Activated CD8-positive, alpha-beta T cell treated with anti-CD3 and anti-CD28 coated beads, Interleukin-2, amount 10 ng/mL, durations not matched to agents 7 days and 5 days (primary cell): Measurements from ENCODE around the gene GATA3. TPM values are rescaled to one million over a fixed set of nuclear protein-coding genes. Genes with fewer than 3 reads are reported as not detected.

Source experiments
- ATAC-seq: fragments of 150-1000 bp; cut with Tn5 transposase; one replicate; pipeline ENCODE4 v1.10.0; 2021; ENCODE audit warnings: moderate library complexity
- CTCF ChIA-PET: fragments of 350-600 bp; sonication (Branson Sonifier 250); formaldehyde crosslinking; loops from one replicate; lab custom pipeline; 2021; ENCODE audit warnings: antibody characterized with exemption; lab: Charles Lee
- POLR2A ChIA-PET: fragments of 350-600 bp; sonication (Branson Sonifier 250); formaldehyde crosslinking; loops from one replicate; lab custom pipeline; 2021; ENCODE audit warnings: antibody characterized with exemption; lab: Charles Lee
- DNase-seq: peaks from one replicate; pipeline ENCODE4 v3.0.0-alpha.2; 2020
- H3K27ac Mint-ChIP-seq: one replicate; pipeline ENCODE4 v1.8.0; 2021; ENCODE audit warnings: mild to moderate bottlenecking, mixed read lengths
- H3K27me3 Mint-ChIP-seq: one replicate; pipeline ENCODE4 v1.8.0; 2021; ENCODE audit warnings: low read depth, mixed read lengths
- H3K36me3 Mint-ChIP-seq: one replicate; pipeline ENCODE4 v1.8.0; 2021; ENCODE audit warnings: low read depth, mixed read lengths
- H3K4me1 Mint-ChIP-seq: one replicate; pipeline ENCODE4 v1.8.0; 2021; ENCODE audit warnings: low read depth, mixed read lengths
- H3K4me3 Mint-ChIP-seq: one replicate; pipeline ENCODE4 v1.8.0; 2021; ENCODE audit warnings: mild to moderate bottlenecking, mixed read lengths
- H3K9me3 Mint-ChIP-seq: one replicate; pipeline ENCODE4 v1.8.0; 2022; ENCODE audit warnings: mixed read lengths; ENCODE audit not compliant: insufficient read depth
- total RNA-seq, 2 experiments: library from RNA; stranded (reverse); gene quantifications; one replicate each; pipeline ENCODE4 v1.2.3, GENCODE V29; 2021

The GATA3 gene
- total RNA-seq, 2 experiments from 2014 or later, result 42.5 to 44.9 TPM

DNA sequence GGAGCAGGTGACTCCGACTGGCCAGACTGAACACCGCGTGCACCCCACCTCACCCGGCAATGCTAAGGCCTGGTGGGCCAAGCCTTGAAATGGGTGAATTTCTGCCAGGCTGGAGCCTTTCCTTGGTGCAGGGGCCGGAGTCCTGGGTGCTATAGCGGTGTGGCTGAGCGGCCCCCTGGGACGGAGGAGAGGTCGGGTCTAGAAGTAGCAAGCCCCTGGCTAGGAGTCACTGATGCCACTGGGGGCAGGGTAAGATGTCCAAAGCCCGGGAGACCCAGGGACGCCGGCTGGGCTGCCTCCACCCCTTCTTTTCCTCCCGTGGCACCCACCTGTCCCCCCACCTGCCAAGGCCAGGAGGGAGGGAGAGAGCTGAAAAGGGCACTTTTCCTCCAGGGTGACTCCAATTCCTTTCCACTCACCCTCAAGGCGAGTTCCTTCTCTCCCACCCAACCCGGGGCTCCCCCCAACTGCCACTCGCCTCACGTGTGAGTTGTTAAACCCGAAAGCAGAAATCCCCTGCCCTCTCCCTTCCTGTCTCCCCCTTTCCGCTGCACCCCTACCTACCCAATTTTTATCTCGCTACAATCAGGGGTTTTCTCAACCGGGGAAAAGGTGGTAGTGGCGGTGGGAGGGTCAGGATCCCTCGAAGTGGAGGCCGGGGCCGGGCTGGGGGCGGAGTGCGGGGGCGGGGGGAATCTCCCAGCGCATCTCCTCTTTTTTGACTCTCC, 6.0 kb upstream of the GATA3 start:
- ChIA-PET POLR2A (interaction anchor here (0.6 to 1.0 kb wide), 2 partner anchors 11 to 12 kb away, joined by 4 to 6 read pairs; no protein-coding TSS in a partner anchor), CTCF (interaction anchor here (1.0 kb wide), 1 partner anchor 174 kb away, joined by 3 read pairs; no protein-coding TSS in a partner anchor)
- Mint-ChIP-seq H3K4me1 (peaks cover 67% of the 10 kb centered on the region), H3K27me3 (peaks cover 80% of the 10 kb centered on the region), H3K27ac (peak overlapping the region; percentile 25), H3K36me3 (peaks cover 6% of the 10 kb centered on the region), H3K9me3 (no peaks in the 10 kb centered on the region), H3K4me3 (peak overlapping the region; percentile 55)
- peak; percentile 55 for DNase-seq
- no peak for ATAC-seq

DNA sequence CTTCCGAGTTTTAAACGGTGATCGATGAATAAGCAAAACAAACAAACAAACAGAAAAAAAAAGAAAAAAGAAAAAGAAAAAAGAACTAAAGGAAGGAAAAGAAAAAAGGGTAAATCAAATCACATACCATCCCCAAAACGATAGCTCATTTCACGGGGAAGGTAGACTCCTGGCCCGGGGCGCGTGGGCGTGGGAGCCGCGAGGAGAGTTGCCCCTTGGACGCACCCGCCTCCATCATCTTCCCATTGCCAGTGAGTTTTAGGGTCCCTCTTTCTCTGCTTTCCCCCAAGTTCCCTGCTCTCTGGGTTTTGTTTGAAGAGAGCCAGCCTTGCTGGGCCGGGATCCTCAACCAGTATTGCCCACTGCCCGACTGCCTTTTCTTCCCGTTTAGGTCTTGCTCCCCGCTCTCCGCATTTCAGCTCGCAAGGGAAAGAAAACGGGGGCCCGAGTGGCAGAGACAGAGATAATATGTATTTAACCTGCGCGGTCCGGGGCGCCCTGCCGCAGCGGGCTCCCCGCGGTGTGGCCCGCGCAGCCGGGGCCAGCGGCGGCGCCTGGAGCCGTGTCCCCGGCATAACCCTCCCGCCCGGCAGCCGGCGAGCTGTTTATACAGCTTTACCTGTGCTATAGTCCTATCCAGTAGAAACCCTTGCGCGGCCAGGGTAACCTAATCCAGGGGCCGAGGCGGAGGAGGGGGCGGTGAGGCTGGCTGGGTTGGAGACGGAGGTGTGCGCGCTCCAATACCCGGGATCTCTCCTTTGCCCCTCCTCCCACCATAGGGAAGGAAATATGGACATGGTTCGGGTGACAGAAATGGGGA, 5.2 kb upstream of the GATA3 start:
- peaks cover 59% of the 10 kb centered on the region for H3K4me1 Mint-ChIP-seq

DNA sequence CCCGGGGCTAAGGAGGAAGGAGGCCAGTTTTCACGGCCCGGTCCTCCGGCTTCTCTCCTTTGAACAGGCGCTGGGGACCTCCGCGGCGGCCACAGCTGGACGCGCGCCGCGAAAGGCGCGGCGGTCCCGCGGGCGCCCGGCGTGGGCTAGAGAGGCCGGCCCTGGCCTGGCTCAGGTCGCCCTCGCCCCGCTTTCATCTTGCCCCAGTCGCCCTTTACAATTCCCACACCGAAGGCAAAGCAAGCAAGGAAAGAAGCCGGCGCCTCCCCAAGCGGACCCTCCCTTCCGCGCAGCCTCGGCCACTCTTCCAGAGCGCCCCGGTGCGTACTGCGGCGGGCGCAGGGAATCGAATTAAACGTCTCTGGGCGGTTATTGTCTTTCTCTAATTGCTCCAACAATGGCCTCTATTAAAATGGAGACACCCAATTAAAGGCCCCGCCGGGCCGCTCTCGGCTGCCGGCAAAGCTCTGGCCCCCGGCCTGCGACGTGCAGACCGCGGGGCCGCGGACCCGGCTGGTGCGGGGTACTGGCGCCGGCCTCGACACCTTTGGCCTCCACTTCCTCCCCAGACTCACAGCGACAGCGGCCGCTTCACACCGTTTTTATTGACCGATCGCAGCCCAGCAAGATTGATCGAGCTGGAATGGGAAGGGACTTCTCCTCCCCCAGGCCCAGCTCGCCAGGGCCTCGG, 4.5 kb upstream of the GATA3 start:
- H3K4me3 Mint-ChIP-seq, result peak overlapping the region; percentile 57

More for the DNA sequence above, 5.2 kb upstream of the GATA3 start:
- ATAC-seq (no peak), DNase-seq (no peak)
- Mint-ChIP-seq H3K4me3 (peak overlapping the region; percentile 55), H3K27ac (no peak overlapping the region), H3K9me3 (no peaks in the 10 kb centered on the region), H3K36me3 (peaks cover 4% of the 10 kb centered on the region), H3K27me3 (peaks cover 71% of the 10 kb centered on the region)
- POLR2A ChIA-PET, result interaction anchor here (0.5 to 1.0 kb wide), 4 partner anchors 10 to 759 kb away, joined by 3 to 6 read pairs (median 4); no protein-coding TSS in a partner anchor
- CTCF ChIA-PET, result interaction anchor here (1.0 kb wide), 1 partner anchor 174 kb away, joined by 3 read pairs; no protein-coding TSS in a partner anchor

GRCh38 chr10:8050556-8051108, 3.9 kb upstream of the GATA3 start:
- DNase-seq (peak; percentile 52), ATAC-seq (no peak)
- Mint-ChIP-seq H3K9me3 (no peaks in the 10 kb centered on the region), H3K4me1 (peaks cover 45% of the 10 kb centered on the region), H3K27ac (no peak overlapping the region), H3K36me3 (peaks cover 9% of the 10 kb centered on the region), H3K27me3 (peaks cover 58% of the 10 kb centered on the region), H3K4me3 (peak overlapping the region; percentile 66)
- POLR2A ChIA-PET, result interaction anchor here (0.7 to 1.7 kb wide), 4 partner anchors 9 to 423 kb away, joined by 3 to 7 read pairs (median 4); no protein-coding TSS in a partner anchor
- CTCF ChIA-PET, result interaction anchor here (1.0 kb wide), 1 partner anchor 9 kb away, joined by 3 read pairs; no protein-coding TSS in a partner anchor

More for the DNA sequence above, 4.5 kb upstream of the GATA3 start:
- POLR2A ChIA-PET, result interaction anchor here (0.6 to 1.1 kb wide), 4 partner anchors 8 to 423 kb away, joined by 3 to 6 read pairs (median 3); no protein-coding TSS in a partner anchor
- H3K36me3 Mint-ChIP-seq, result peaks cover 6% of the 10 kb centered on the region
- no peaks in the 10 kb centered on the region for H3K9me3 Mint-ChIP-seq
- H3K27ac Mint-ChIP-seq, result no peak overlapping the region
- peaks cover 51% of the 10 kb centered on the region for H3K4me1 Mint-ChIP-seq
- H3K27me3 Mint-ChIP-seq, result peaks cover 64% of the 10 kb centered on the region
- ATAC-seq (no peak), DNase-seq (peak; percentile 25)
- CTCF ChIA-PET, result no interaction called here

DNA sequence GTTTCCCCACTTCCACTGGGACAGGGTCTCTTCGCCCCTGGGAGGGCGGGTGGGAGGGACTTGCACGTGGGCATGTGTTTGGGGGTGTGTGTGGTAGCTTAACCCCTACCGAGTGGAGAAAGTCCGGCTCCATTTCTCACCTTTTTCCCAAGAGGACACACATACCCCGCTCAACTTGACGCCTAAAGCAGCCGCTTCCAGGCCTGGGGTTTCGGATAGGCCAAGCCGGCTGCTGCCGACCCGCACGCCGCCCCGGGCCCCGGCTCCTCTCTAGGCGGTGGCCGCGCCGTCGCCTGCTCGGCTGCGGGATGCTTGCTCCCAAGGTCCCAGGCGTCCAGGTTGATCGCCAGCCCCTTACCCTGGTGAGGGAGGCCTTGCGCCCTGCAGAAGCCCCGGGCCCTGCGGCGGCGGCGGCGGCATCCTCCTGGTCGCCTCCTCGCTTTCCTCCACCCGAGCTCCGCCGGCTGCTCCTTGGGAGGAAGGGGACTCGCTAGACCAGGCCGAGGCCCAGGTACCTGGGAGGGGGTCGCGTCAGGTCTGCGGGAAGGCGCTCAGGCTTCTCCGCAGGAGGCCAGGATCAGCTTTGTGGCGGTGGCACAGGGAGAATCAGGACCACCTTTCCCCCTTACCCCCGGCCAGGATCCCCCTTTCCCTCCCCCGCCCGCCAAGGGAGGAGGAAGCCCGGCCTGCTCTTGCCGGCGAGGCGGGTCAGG, 3.2 kb upstream of the GATA3 start:
- Mint-ChIP-seq H3K4me3 (no peak overlapping the region), H3K4me1 (peaks cover 39% of the 10 kb centered on the region), H3K27ac (no peak overlapping the region), H3K36me3 (peaks cover 11% of the 10 kb centered on the region), H3K27me3 (peaks cover 51% of the 10 kb centered on the region), H3K9me3 (no peaks in the 10 kb centered on the region)
- ChIA-PET POLR2A (interaction anchor here (1.5 to 1.7 kb wide), 2 partner anchors 9 to 281 kb away, joined by 4 to 7 read pairs; no protein-coding TSS in a partner anchor), CTCF (interaction anchor here (1.0 kb wide), 1 partner anchor 10 kb away, joined by 3 read pairs; no protein-coding TSS in a partner anchor)
- ATAC-seq (no peak), DNase-seq (no peak)

- H3K36me3 Mint-ChIP-seq, result peaks cover 17% of the 10 kb centered on the region
- no peak for DNase-seq
- ChIA-PET CTCF (interaction anchor here (1.0 to 1.6 kb wide), 4 partner anchors 9 to 421 kb away, joined by 3 to 9 read pairs (median 4); no protein-coding TSS in a partner anchor), POLR2A (interaction anchor here (1.5 to 1.7 kb wide), 2 partner anchors 8 to 280 kb away, joined by 4 to 7 read pairs; no protein-coding TSS in a partner anchor)
- no peaks in the 10 kb centered on the region for H3K9me3 Mint-ChIP-seq
- H3K4me3 Mint-ChIP-seq, result peak overlapping the region; percentile 97
- peaks cover 35% of the 10 kb centered on the region for H3K4me1 Mint-ChIP-seq
- peaks cover 45% of the 10 kb centered on the region for H3K27me3 Mint-ChIP-seq
- peak overlapping the region; percentile 73 for H3K27ac Mint-ChIP-seq
- ATAC-seq, result no peak
Observed at GRCh38 chr10:8051851-8052257, 2.6 kb upstream of the GATA3 start.

DNA sequence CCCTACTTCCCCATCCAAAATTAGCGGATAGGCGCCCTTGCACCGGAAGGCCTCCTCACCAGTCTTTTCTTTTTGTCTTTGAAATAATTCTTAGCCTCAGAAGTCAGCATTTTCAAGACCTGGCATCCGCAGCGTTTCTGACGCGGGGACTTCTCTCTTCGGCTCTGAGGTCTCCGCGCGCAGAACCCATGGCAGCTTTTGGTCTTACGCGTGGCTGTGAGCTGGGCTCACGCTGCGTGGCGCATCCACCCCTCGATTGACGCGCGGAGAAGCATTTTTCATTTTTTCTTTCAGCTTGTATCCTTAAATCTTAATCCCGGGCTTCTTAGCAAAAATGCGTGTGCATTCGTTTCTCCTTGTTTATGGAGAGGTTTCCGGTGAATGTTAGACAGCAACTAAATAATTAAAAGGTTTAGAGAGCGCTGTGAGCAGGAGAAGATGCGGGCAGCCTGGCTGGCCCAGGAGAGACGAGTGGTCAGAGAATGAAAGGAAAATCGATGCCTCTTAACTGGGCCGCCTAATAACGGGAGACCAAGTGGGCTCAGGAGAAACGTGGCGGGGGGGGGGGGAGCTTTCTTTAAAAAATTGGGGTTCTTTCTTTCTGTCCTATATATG, 2.0 kb upstream of the GATA3 start:
- no peaks in the 10 kb centered on the region for H3K9me3 Mint-ChIP-seq
- peaks cover 40% of the 10 kb centered on the region for H3K27me3 Mint-ChIP-seq
- H3K27ac Mint-ChIP-seq, result peak overlapping the region; percentile 73
- H3K4me3 Mint-ChIP-seq, result peak overlapping the region; percentile 97
- peaks cover 23% of the 10 kb centered on the region for H3K36me3 Mint-ChIP-seq
- peaks cover 37% of the 10 kb centered on the region for H3K4me1 Mint-ChIP-seq
- CTCF ChIA-PET, result interaction anchor here (0.5 to 1.8 kb wide), 9 partner anchors 9 to 423 kb away, joined by 3 to 9 read pairs (median 4); no protein-coding TSS in a partner anchor
- DNase-seq (peak; percentile 44), ATAC-seq (no peak)
- POLR2A ChIA-PET, result interaction anchor here (0.6 to 1.7 kb wide), 3 partner anchors 9 to 280 kb away, joined by 4 to 7 read pairs (median 4); no protein-coding TSS in a partner anchor

- no peak for ATAC-seq
- POLR2A ChIA-PET, result interaction anchor here (0.6 to 0.7 kb wide), 2 partner anchors 8 to 23 kb away, joined by 4 to 7 read pairs; no protein-coding TSS in a partner anchor
- Mint-ChIP-seq H3K27me3 (peaks cover 34% of the 10 kb centered on the region), H3K4me3 (peak overlapping the region; percentile 97), H3K27ac (no peak overlapping the region), H3K36me3 (peaks cover 28% of the 10 kb centered on the region), H3K9me3 (no peaks in the 10 kb centered on the region), H3K4me1 (peaks cover 37% of the 10 kb centered on the region)
- CTCF ChIA-PET, result interaction anchor here (0.5 to 1.8 kb wide), 9 partner anchors 8 to 423 kb away, joined by 3 to 9 read pairs (median 4); no protein-coding TSS in a partner anchor
- DNase-seq, result no peak
Observed at GRCh38 chr10:8052956-8053445, 1.5 kb upstream of the GATA3 start.

GRCh38 chr10:8053446-8054243, 843 bp upstream of the GATA3 start:
- H3K36me3 Mint-ChIP-seq, result peaks cover 33% of the 10 kb centered on the region
- H3K4me3 Mint-ChIP-seq, result peak overlapping the region; percentile 97
- ChIA-PET POLR2A (interaction anchor here (0.5 to 1.4 kb wide), 5 partner anchors 84 to 1014 kb away, joined by 3 read pairs; no protein-coding TSS in a partner anchor), CTCF (interaction anchor here (0.6 to 1.8 kb wide), 5 partner anchors 13 to 349 kb away, joined by 3 to 9 read pairs (median 6); no protein-coding TSS in a partner anchor)
- DNase-seq (peak; percentile 95), ATAC-seq (peak; percentile 62)
- H3K27ac Mint-ChIP-seq, result peak overlapping the region; percentile 88
- no peaks in the 10 kb centered on the region for H3K9me3 Mint-ChIP-seq
- peaks cover 37% of the 10 kb centered on the region for H3K4me1 Mint-ChIP-seq
- H3K27me3 Mint-ChIP-seq, result peaks cover 28% of the 10 kb centered on the region
